ENCODE data around the gene UBE2J2.

Gene UBE2J2

GRCh38 chr1:1240822-1241587 lies 32.6 kb downstream of the UBE2J2 start:
- DNase-seq (ENCODE audit: low read depth in 3 of 3) = no peak

DNA sequence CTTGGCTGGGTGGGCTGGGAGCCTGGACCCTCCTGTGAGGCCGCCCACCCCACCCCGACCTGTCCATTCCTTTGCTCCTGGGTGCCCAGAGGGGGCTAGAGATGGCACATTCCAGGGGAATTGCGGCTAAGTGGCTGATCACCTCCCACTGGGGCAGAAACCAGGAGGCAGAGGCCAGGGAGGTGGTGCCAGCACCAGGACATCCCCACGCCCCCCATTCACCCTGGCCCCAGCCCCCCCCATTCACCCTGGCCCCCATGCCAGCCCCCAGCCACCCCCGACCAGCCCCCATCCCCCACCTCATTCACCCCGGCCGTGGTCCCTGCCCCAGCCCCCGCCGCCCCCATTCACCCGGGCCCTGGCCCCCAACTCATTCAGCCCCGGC lies 33.3 kb downstream of the UBE2J2 start:
- no peak for DNase-seq (ENCODE audit: low read depth in 3 of 3)

DNA sequence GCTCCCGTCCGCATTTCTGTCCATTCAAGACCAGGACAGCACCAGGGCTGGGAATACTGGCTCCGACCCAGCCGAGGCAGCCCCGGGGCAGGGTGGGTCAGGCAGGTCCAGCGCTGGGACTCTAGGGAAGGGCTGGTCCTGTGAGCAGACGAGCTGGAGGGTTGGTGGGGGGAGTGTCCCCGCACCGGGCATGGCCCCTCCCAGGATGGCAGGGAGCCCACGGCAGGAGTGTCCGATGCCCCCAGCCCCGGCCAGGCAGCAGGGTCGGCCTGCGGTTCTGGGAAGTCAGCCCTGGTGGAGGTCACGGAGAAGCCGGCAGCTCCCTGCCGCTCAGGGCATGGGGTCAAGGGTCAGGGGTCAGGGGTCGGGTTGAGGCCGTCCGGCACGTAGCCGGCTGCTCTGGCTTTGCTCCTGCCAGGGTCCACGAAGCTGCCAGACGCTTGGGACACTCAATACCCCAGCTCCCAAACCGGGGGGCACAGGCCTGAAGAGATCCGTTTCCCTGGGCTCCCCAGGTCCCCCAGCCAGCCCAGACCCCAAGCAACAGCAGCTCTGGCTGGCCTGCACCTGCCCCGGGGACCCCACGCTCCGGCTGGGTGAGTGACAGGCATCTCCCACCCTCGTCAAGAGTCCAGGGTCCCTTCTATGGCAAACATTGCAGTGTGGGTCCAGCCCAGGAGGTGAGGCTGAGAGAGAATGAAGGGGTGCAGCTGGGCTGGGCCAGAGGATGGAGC lies 33.9 kb downstream of the UBE2J2 start:
- DNase-seq (ENCODE audit: low read depth in 3 of 3) = no peak

- DNase-seq (ENCODE audit: low read depth in 3 of 3) = no peak
Observed at GRCh38 chr1:1239227-1239613, 34.4 kb downstream of the UBE2J2 start.

DNA sequence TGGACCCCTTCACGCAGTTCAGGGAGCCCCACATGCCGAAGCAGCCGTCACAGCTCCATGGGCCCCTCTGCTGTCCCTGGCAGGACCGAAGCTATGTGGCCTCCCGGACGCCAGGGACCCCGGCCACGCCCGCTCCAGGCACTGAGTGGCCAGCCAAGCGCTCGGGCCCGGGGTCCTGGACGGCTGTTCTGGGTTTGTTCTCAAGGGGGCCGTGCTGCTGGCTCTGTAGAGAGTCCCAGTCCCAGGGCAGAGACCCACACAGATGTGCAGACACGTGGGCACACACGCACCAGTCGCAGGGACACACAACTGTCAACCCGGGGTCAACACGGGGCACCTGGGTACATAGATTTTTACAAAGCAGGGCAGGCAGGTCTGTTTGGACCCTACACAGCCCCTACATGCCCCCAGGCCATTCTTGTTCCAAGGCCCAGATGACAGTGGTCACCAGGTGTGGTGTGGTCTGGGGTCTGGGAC lies 34.9 kb downstream of the UBE2J2 start:
- DNase-seq (ENCODE audit: low read depth in 3 of 3) = no peak

DNA sequence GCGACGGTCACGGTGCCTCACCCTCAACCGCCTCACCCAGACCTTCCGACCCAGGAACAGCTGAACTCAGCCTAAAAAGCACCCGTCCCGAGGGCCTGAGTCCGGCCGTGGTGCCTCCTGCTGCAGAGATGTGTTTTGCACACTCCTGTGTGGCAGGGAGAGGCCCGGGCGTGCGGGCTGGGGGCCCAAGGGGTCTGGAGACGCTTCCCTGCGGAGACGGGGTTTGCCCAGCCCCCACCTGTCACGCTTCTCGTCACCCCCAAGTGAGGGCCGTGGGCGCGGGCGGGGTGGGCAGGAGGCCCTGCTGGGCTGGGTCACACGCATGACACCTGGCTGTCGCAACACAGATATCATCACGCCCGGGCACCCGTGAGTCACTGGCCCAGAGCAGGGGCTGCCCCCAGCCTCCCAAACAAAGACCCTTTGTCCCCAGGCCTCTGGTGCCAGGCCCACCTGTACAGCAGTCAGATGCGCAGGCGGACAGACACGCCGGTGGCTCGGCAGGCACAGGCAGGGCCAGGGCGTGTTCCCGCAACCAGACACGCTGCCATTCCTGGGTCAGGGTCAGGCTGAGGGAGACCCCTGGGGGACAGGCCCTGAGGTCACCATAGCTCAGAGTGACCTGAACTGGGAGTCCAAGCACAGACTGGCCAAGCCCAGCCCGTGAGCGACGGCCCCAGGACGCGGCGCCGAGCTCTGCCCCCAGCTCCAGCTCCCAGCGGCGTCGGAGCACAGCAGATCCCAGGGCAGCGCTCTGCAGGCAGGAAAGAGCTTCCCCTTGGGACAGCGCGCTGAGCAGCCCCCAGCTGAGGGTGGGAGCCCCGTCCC lies 35.6 kb downstream of the UBE2J2 start:
- no peak for DNase-seq (ENCODE audit: low read depth in 3 of 3)

DNA sequence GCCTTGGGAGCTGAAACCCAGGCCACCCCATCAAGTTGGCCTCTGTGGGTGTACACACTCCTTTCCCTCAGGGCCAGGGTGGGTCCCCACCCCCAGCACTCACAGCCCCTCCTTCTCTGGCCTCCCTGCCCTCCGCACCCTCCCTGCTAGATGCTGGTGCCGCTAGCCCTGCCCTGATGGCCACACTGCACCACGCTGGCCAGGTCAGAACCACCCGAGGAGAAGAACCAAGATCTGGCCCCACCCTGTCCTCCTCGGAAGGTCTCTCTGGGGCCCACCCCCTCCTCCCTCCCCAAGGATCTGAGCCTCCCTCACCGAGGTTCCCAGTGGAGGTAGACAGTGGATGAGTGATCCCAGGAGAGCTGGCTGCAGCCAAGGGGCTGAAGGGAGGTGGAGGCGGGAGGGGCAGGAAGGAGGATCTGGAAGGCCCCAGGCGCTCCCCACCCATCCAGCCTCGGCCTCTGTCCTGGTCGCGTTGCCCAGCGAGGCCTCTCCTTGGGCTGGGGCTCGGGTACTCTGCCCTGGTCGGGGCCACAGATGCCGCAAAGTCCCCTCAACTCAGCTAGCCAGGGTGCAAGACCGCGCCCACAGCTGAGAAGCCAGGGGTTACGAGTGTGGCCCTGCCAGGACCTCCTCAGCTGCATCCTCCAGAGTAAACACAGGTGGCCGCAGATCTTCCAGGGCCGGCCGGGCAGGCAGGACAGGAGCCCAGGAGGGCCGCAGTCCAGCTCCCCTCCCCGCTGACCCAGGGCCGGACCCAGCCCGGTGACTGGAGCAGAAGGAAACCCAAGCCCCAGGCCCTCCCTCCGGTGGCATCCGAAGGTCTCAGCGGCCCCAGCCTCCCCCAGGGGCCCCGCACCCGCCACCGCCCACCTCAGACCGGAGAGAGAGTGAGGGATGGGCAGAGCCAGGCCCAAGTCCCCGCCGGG lies 36.4 kb downstream of the UBE2J2 start:
- no peak for DNase-seq (ENCODE audit: low read depth in 3 of 3)

DNA sequence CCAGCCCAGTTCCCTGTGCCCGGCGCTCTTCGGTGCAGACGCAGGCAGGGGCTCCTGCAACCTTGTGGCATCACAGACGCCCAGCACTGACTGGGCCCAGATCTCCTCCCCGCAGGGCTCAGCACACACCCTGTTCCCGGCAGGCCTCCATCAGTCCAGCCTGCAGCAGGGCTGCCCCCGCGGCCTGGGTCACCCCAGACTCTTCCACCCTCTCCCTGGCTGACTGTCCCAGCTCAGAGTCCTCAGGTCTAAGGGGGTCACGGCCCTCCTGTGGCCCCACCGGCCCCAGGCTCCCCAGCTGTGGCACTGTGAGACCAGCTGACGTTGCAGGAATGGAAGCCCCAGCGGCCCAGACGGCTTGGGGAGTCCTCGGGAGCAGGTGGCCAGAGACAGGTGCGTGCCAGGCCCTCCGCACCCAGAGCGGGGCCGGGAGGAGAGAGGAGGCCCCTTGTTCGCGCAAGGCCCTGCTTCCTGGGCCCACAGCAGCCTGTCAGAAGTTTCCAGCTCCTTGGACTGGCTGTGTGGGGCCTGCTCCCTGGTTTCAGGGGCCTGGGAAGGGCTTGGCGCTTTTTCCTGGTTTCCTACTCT lies 37.4 kb downstream of the UBE2J2 start:
- DNase-seq (ENCODE audit: low read depth in 3 of 3) = no peak

- no peak for DNase-seq (ENCODE audit: low read depth in 3 of 3)
Observed at GRCh38 chr1:1235016-1235744, 38.5 kb downstream of the UBE2J2 start.

GRCh38 chr1:1234180-1234808 lies 39.4 kb downstream of the UBE2J2 start:
- no peak for DNase-seq (ENCODE audit: low read depth in 3 of 3)

DNA sequence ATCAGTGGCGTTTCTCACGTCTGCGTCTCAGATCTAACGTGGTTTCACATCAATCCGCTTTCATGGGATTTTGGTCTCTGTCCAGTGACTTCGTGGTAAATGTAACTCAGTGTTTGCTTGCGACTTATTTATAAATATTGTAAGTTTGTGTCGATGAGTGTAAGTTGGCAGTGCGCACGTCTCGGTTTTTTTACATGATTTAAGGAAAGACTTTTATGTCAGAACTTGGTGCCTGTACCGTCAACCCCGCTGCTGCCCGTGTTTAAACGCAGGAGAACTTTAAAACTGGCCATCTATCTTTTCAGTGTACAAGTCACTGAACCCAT lies 40.1 kb downstream of the UBE2J2 start:
- no peak for DNase-seq (ENCODE audit: low read depth in 3 of 3)

- DNase-seq (ENCODE audit: low read depth in 3 of 3) = no peak
Observed at GRCh38 chr1:1232796-1233566, 40.7 kb downstream of the UBE2J2 start.

GRCh38 chr1:1232208-1232795 lies 41.4 kb downstream of the UBE2J2 start, which contains the start of gene B3GALT6:
B3GALT6 (plus strand) TSS chr1:1232237; CDS start chr1:1232279, 42 bp downstream.
- no peak for DNase-seq (ENCODE audit: low read depth in 3 of 3)

- DNase-seq (ENCODE audit: low read depth in 3 of 3) = peak; percentile 93 to 94 (median 93)
Observed at GRCh38 chr1:1231400-1232207, 42.0 kb downstream of the UBE2J2 start, which contains the start of gene SDF4. SDF4 (minus strand) TSS chr1:1232001; CDS start chr1:1228772, 3,229 bp downstream.

DNA sequence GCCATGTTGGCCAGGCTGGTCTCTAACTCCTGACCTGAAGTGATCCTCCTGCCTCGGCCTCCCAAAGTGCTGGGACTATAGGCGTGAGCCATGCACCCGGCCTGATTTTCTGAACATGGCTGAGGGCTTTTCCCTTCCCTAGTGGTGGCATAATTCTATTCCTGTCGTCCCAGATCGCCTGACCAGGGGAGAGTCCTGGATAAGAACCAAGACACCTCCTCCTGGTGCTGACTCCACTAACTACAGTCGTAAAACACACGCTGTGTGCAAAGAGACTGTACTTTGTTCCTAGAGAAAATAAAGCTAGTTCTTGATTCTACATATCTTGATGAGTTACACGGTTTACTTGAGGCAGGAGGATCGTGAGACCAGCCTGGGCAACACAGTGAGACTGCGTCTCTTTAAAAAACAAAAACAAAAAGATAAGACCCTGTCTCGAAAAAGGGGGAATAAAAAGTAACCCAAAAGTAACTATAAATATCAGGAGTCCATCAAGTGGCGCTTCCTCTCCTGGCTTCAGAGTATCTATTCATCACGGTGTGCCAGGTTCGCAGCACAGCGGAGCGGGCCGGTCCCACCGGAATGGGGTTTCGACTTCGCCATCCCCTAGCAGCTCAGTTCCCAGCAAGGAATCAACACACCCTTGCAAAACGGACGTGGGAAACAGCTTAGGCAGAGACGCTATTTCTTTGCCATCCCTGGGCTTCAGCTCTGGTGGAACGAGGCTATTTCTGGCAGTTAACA lies 42.8 kb downstream of the UBE2J2 start:
- DNase-seq (ENCODE audit: low read depth in 3 of 3) = no peak

- no peak for DNase-seq (ENCODE audit: low read depth in 3 of 3)
Observed at GRCh38 chr1:1229770-1230169, 43.9 kb downstream of the UBE2J2 start.
